Measurements from ENCODE around the gene NCAN.

Gene NCAN

GRCh38 chr19:19297759-19298158 is 86.0 kb downstream of the NCAN start:
- no peak for DNase-seq

- DNase-seq = no peak
Measured at GRCh38 chr19:19300613-19301012, 88.9 kb downstream of the NCAN start.

All from DMS 273 treated with DMSO at 0.1 percent for 48 hours (cell line).